Measurements from ENCODE around the gene GATM. TPM values are rescaled to one million over a fixed set of nuclear protein-coding genes. Genes with fewer than 3 reads are reported as not detected.

The GATM gene
- total RNA-seq, 4 donors from 2014 or later: 9.7 to 15.1 (median 12.3) TPM

GRCh38 chr15:45397116-45397665 is 18.8 kb upstream of the GATM start:
- no peak for DNase-seq (ENCODE audit: low spot score)
- no peak for TF ChIP-seq CTCF (IDR thresholded peaks at IDR 0.05)
- ATAC-seq (ENCODE audit: low FRiP score): no peak

GRCh38 chr15:45395943-45396342 is 17.6 kb upstream of the GATM start:
- no peak for TF ChIP-seq CTCF (IDR thresholded peaks at IDR 0.05)
- ATAC-seq (ENCODE audit: low FRiP score) (no peak), DNase-seq (ENCODE audit: low spot score) (no peak)

- no peak for TF ChIP-seq CTCF (IDR thresholded peaks at IDR 0.05)
- no peak for ATAC-seq (ENCODE audit: low FRiP score)
- DNase-seq (ENCODE audit: low spot score): no peak
Measured at GRCh38 chr15:45394681-45395080, 16.3 kb upstream of the GATM start.

GRCh38 chr15:45393851-45394250 is 15.5 kb upstream of the GATM start:
- no peak for TF ChIP-seq CTCF (IDR thresholded peaks at IDR 0.05)
- ATAC-seq (ENCODE audit: low FRiP score) (no peak), DNase-seq (ENCODE audit: low spot score) (no peak)

GRCh38 chr15:45392584-45392855 is 14.2 kb upstream of the GATM start:
- DNase-seq (ENCODE audit: low spot score): no peak
- ATAC-seq (ENCODE audit: low FRiP score): no peak
- TF ChIP-seq CTCF (IDR thresholded peaks at IDR 0.05): no peak

- TF ChIP-seq CTCF (IDR thresholded peaks at IDR 0.05): no peak
- ATAC-seq (ENCODE audit: low FRiP score): no peak
- no peak for DNase-seq (ENCODE audit: low spot score)
Measured at GRCh38 chr15:45391746-45392583, 13.6 kb upstream of the GATM start.

GRCh38 chr15:45389351-45389750 is 11.0 kb upstream of the GATM start:
- DNase-seq (ENCODE audit: low spot score) (no peak), ATAC-seq (ENCODE audit: low FRiP score) (no peak)
- TF ChIP-seq CTCF (IDR thresholded peaks at IDR 0.05): no peak

All from omental fat pad (tissue), 4 donors.